Measurements from ENCODE around the gene PUSL1.

GRCh38 chr1:1347026-1347595 lies 38.7 kb downstream of the PUSL1 start:
- TF ChIP-seq CTCF (IDR thresholded peaks at IDR 0.05) (no peak), POLR2A (IDR thresholded peaks at IDR 0.05) (no peak)

Measured in right lobe of liver (tissue), 4 donors.